Endodermal cell (in vitro differentiated cells): Measurements from ENCODE around the gene AUTS2. TPM values are rescaled to one million over a fixed set of nuclear protein-coding genes. Genes with fewer than 3 reads are reported as not detected.

Experiments used
- DNase-seq: peaks from one replicate; pipeline ENCODE4 v3.0.0-alpha.2; 2017
- H3K27ac ChIP-seq: 2 replicates; pipeline ENCODE4 v1.5.1; 2013; ENCODE audit warnings: mild to moderate bottlenecking, low read depth, low read length, moderate library complexity
- H3K27me3 ChIP-seq: 2 replicates; pipeline ENCODE4 v1.6.1; 2013; ENCODE audit warnings: mild to moderate bottlenecking, low read length, moderate library complexity; ENCODE audit not compliant: insufficient read depth, control insufficient read depth, poor library complexity, severe bottlenecking
- H3K36me3 ChIP-seq: 2 replicates; pipeline ENCODE4 v1.7.0; 2013; ENCODE audit warnings: mild to moderate bottlenecking, low read length, moderate library complexity; ENCODE audit not compliant: control insufficient read depth, insufficient read depth
- H3K4me1 ChIP-seq: one replicate; pipeline ENCODE4 v1.7.0; 2013; ENCODE audit warnings: low read length; ENCODE audit not compliant: control insufficient read depth, insufficient read depth
- H3K4me3 ChIP-seq: 2 replicates; pipeline ENCODE4 v1.5.1; 2013; ENCODE audit warnings: mild to moderate bottlenecking, low read length, moderate library complexity
- H3K9ac ChIP-seq: 2 replicates; pipeline ENCODE4 v1.6.1; 2013; ENCODE audit warnings: mild to moderate bottlenecking, low read length, moderate library complexity; ENCODE audit not compliant: poor library complexity, severe bottlenecking; ENCODE audit errors: extremely low read depth
- H3K9me3 ChIP-seq: 2 replicates; pipeline ENCODE4 v1.6.1; 2013; ENCODE audit warnings: mild to moderate bottlenecking, low read length, moderate library complexity; ENCODE audit not compliant: control insufficient read depth
- H3K27ac Mint-ChIP-seq: 2 replicates; pipeline ENCODE4 v1.8.0; 2020; ENCODE audit warnings: mixed read lengths
- H3K27me3 Mint-ChIP-seq: 2 replicates; pipeline ENCODE4 v1.8.0; 2021; ENCODE audit warnings: mild to moderate bottlenecking, mixed read lengths; ENCODE audit not compliant: insufficient read depth
- H3K36me3 Mint-ChIP-seq: 2 replicates; pipeline ENCODE4 v1.8.0; 2020; ENCODE audit warnings: low read depth, mixed read lengths
- H3K4me1 Mint-ChIP-seq: 2 replicates; pipeline ENCODE4 v1.8.0; 2020; ENCODE audit warnings: mixed read lengths
- H3K4me3 Mint-ChIP-seq: 2 replicates; pipeline ENCODE4 v1.8.0; 2020; ENCODE audit warnings: mild to moderate bottlenecking, moderate library complexity, mixed read lengths
- H3K9me3 Mint-ChIP-seq: 2 replicates; pipeline ENCODE4 v1.8.0; 2020; ENCODE audit warnings: mild to moderate bottlenecking, mixed read lengths
- whole genome bisulfite sequencing, 2 experiments: methylation state at CpG; one replicate each; pipeline versions ENCODE4 v1.1.5 to v1.1.7; 2013; ENCODE audit warnings: missing lambda C conversion rate in 2 of 2, mixed read lengths in 1 of 2; ENCODE audit not compliant: insufficient coverage in 1 of 2, insufficient read length in 1 of 2; 5-methylcytosine and 5-hydroxymethylcytosine counted together
- total RNA-seq, 2 donors: library from RNA; stranded (reverse); fragmentation: NEBNext Ultra II Directional in 1 of 2; extraction: Animal tissue kit (Norgen Biotek cat#: 25700) in 1 of 2; gene quantifications; 2 replicates in 1 of 2; 3 replicates in 1 of 2; pipeline ENCODE4 v1.2.1, GENCODE V29; 2021
- TF ChIP-seq, protein P1 (sequence below): fragments of 200-600 bp; sonication (generic); conservative IDR thresholded peaks from 2 replicates; pipeline ENCODE4 v1.5.0; 2021; ENCODE audit warnings: antibody characterized with exemption, mild to moderate bottlenecking

Gene AUTS2
- total RNA-seq, 2 donors from 2014 or later = 76.8 to 106 TPM

DNA sequence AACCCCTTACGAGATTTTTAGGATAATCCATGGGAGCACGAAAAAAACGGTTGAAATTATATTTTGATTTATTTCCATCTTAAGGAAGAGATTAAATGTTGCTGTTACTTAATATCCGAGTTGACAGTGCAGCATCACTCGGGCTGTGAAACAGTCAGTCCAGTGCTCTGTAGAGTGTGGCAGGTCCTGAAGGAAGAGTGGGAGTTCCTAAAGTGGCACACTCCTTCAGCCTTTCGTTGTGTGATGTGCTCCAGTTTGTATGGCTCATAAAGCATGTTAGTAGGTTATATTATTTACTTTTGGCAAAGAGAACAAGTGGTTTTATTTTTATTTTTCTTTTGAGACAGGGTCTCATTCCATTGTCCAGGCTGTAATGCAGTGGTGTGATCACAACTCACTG, 358.3 kb downstream of the AUTS2 start:
- WGBS, 2 experiments = 94 to 100% methylated on average over 5 to 6 of the region's 6 CpGs
- no peak for DNase-seq
- Histone ChIP-seq H3K9ac (no peak overlapping the region), H3K27me3 (no peaks in the 10 kb centered on the region), H3K9me3 (no peaks in the 10 kb centered on the region), H3K4me1 (peaks cover 10% of the 10 kb centered on the region), H3K4me3 (no peak overlapping the region), H3K36me3 (no peaks in the 10 kb centered on the region), H3K27ac (no peak overlapping the region)
- peaks cover 24% of the 10 kb centered on the region for H3K4me1 Mint-ChIP-seq
- H3K4me3 Mint-ChIP-seq = no peak overlapping the region
- H3K9me3 Mint-ChIP-seq = no peaks in the 10 kb centered on the region
- no peaks in the 10 kb centered on the region for H3K27me3 Mint-ChIP-seq
- no peak overlapping the region for H3K27ac Mint-ChIP-seq
- TF ChIP-seq, protein P1, sequence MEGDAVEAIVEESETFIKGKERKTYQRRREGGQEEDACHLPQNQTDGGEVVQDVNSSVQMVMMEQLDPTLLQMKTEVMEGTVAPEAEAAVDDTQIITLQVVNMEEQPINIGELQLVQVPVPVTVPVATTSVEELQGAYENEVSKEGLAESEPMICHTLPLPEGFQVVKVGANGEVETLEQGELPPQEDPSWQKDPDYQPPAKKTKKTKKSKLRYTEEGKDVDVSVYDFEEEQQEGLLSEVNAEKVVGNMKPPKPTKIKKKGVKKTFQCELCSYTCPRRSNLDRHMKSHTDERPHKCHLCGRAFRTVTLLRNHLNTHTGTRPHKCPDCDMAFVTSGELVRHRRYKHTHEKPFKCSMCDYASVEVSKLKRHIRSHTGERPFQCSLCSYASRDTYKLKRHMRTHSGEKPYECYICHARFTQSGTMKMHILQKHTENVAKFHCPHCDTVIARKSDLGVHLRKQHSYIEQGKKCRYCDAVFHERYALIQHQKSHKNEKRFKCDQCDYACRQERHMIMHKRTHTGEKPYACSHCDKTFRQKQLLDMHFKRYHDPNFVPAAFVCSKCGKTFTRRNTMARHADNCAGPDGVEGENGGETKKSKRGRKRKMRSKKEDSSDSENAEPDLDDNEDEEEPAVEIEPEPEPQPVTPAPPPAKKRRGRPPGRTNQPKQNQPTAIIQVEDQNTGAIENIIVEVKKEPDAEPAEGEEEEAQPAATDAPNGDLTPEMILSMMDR = no peak
- no peaks in the 10 kb centered on the region for H3K36me3 Mint-ChIP-seq

DNA sequence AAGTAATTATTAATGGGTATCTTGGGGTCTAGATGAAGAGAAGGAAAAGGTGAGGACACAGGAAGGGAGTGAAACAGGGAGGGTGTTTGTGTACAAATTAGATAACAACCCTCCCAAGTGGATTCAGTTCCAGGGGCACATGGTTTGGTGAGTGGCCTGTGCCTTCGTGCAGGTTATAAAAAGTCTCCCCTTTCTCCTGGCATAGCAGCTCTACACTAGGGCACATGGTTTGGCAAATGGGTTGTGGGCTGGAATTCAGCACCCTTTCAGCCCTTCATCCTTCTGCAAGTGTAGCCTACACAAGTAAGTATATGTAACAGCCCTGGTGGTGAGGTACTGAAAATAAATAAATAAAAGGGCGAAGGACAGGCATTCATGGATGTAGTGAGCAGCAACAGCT, 359.4 kb downstream of the AUTS2 start:
- H3K4me3 Mint-ChIP-seq = no peak overlapping the region
- Histone ChIP-seq H3K27me3 (no peaks in the 10 kb centered on the region), H3K9ac (no peak overlapping the region), H3K9me3 (no peaks in the 10 kb centered on the region), H3K4me3 (no peak overlapping the region), H3K36me3 (no peaks in the 10 kb centered on the region), H3K27ac (no peak overlapping the region), H3K4me1 (peaks cover 16% of the 10 kb centered on the region)
- H3K27me3 Mint-ChIP-seq = no peaks in the 10 kb centered on the region
- WGBS, 2 experiments = 86% methylated on average over 2 of the region's 2 CpGs; no CpG with 5 or more reads in 1 of the 2 experiments
- peaks cover 31% of the 10 kb centered on the region for H3K4me1 Mint-ChIP-seq
- DNase-seq = no peak
- no peaks in the 10 kb centered on the region for H3K9me3 Mint-ChIP-seq
- H3K36me3 Mint-ChIP-seq = no peaks in the 10 kb centered on the region
- H3K27ac Mint-ChIP-seq = no peak overlapping the region
- TF ChIP-seq, protein P1 = peak; percentile 18

DNA sequence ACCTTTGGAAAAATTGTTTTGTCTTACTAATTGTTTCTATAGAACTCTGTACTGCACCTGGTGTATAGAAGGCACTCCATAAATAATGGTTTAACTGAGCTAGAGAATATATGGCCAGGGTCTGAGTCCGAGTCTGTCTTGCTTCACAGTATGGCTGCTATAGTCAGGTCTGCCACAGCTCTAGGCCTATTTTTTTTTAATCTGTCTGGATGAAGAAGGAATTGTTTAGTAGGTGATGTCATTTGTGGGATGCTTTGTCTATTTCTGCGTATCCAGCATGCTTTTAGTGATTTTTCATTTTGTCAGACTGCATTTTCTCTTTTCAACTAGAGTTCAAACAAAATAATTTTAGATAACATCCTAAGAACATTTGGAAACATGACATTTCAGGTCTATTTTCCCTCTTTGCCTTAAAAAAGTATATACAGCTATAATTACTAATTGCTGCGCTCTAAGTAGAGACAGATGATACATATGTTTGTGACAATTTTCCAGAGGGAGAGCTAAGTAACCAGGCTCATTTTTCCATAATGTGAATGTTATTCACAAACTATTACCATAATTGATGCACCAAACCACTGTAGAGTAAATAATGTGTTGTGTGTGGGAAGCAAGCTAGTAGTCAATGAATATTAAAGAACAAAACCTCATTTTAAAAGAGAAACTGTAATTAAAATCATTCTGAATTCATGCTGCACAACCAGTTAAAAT, 361.7 kb downstream of the AUTS2 start:
- H3K27me3 Mint-ChIP-seq = peaks cover 2% of the 10 kb centered on the region
- Histone ChIP-seq H3K27me3 (no peaks in the 10 kb centered on the region), H3K27ac (no peak overlapping the region), H3K4me1 (peaks cover 13% of the 10 kb centered on the region), H3K4me3 (no peak overlapping the region), H3K36me3 (no peaks in the 10 kb centered on the region), H3K9me3 (no peaks in the 10 kb centered on the region), H3K9ac (no peak overlapping the region)
- DNase-seq = no peak
- H3K36me3 Mint-ChIP-seq = no peaks in the 10 kb centered on the region
- peaks cover 34% of the 10 kb centered on the region for H3K4me1 Mint-ChIP-seq
- H3K4me3 Mint-ChIP-seq = no peak overlapping the region
- no peak overlapping the region for H3K27ac Mint-ChIP-seq
- WGBS, 2 experiments = 93 to 98% methylated on average over 2 to 3 of the region's 3 CpGs
- TF ChIP-seq, protein P1 = no peak
- H3K9me3 Mint-ChIP-seq = no peaks in the 10 kb centered on the region
